Stimulated activated CD8-positive, alpha-beta memory T cell treated with anti-CD3 and anti-CD28 coated beads, Interleukin-12 subunit alpha, Interleukin-12 subunit beta, amount 100 ng/mL, for 1 hour (primary cell): Measurements from ENCODE around the gene CDK5RAP3.

Experiments used
- DNase-seq: peaks from one replicate; pipeline ENCODE4 v3.0.0-alpha.2; 2020; ENCODE audit warnings: low read depth

CDK5RAP3 gene

GRCh38 chr17:48024149-48025039 lies 53.5 kb downstream of the CDK5RAP3 start:
- no peak for DNase-seq

DNA sequence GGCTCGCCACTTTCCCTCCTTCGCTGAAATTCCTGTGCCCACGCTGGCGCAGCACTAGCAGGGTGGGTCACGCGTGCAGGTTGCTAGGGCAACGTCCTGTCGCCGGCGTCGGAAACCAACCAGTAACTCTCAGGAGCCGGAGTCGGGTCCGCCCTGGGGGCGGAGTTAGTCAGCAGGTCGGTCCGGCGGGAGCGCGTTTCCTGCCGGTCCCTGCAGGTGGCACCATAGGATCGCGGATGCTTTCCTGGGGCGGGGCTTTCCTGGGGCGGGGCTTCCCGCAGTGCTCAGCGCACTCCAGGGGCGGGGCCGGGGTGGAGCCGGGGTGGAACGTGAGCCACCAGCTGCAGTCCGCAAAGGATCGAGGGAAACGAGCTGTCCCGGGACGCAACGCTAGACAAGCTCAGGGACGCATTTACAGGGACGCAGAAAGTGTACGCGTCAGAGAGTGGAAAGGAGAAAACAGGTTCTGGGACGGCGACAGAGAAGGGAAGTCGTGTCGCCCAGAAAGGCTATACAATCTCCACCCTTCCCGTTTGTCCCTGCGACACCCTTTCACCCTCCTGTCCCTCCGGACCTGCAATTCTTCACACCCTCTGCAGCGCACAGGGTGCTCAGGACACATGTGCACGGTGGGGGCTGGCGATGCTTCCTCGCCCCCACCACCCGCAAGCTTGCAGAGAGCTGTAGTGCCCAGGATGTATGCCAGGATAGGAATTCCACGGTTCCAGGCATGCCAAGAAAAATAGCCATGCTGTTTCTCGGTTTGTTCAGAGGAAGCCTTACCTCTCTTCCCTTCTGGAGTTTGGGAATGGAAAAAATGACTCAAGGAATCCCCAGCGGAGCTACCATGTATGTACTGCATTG lies 54.4 kb downstream of the CDK5RAP3 start:
- DNase-seq: peak; percentile 96

DNA sequence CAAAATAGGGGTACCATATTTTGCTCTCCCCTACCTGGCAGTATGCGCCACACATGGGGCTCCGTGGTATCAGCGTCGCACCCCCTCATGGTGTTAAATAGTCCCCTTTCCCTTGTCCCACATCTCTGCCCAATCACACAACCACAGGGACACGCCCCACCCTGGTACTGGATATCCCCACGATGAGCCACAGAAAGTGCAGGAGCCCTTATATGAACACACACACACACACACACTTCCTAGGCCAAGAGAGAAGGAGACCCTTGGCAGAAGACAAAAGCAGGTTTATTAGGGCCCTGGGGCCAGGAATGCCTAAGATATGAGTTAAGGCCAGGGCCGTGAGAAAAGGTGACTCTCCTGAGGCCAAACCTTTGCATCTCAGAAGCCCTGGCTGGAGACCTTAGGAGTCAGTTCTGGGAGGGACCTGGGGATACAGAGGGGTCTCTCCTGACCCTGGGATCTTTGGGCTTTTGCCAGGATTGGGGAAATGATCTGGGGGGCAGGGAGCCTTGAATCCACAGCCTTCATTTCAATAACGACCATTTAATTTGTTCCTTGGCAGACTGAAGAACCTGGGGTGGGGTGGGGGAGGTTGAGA lies 55.1 kb downstream of the CDK5RAP3 start:
- no peak for DNase-seq

DNA sequence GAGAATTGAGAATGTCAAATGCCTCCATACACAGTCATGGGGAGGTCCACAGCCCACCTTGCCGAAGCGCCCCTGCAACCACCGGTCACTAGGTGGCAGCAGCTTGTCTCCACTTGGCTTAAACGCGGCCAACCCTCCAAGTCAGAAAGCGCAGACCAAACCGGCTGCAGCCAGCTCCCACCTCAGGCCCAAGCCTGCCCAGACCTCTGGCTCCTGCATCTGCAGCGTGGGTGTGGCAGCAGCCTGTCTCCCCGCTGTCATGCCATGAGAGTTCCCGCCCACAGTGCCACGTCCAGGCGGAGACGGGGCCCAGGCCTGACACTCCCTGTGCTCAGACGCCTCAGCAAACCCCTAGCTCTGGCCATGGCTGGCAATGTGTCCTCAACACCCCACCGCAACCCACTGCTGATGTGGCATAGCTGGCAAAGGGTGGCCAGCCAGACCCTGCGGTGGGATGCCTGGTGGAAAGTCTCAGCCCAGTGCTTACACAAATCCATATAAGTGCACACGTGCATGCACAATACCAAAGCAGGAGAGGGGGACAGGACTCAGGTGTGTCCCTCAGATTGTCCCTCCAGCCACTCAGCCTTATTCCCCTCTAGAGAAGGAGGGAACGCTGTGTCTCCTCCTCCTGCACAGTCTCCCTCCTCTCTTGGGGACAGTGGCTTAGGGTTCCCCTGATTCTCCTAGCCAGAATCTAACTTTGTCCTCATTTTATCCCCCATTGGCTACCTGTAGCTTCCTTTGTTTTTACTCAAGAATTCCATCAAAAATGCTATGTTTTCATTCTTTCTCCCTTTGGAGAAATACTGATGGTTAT lies 55.8 kb downstream of the CDK5RAP3 start:
- DNase-seq: peak; percentile 61

GRCh38 chr17:48027322-48027981 lies 56.5 kb downstream of the CDK5RAP3 start:
- DNase-seq: no peak

DNA sequence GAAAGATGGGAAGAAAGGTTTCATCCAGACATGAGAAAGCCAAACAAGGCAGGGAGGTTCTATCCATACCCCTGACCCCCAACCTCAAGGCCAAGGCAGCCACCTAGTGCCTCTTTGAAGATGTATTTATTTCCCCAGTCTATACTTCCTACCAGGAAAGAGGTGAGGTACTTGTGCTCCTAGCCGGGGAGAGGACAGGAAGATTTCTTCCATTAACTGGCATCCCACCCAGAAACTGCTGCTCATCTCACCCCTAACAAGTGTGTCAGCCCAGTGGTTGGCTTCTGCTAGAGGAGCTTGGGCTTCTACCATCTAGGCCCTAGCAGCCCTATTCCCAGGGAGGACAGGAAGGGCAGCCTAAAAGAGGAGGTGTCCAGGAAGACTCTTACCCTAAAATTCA lies 57.8 kb downstream of the CDK5RAP3 start:
- DNase-seq: no peak

DNA sequence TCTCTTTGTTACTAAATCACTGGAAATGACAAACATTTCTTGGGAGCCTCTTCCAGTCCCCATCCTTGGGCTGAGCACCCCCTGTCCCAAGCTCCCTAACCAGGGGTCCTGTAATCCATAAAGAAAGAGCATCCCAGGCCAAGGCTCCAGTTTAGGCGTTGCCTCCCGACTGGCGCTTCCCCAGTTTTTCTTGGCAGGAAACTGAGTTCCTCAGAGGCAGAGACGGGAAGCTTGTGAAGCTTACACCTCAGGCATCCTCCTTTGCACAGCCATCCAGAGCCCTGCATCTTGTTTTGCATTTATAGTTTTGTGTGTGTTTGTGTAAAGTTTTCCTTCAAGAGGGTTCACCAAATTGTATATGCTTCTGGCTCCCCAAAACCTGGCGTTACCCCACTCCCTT lies 59.6 kb downstream of the CDK5RAP3 start:
- DNase-seq: no peak
